Right cardiac atrium (tissue), 5 donors: ENCODE data around the gene CAPZB. TPM values are rescaled to one million over a fixed set of nuclear protein-coding genes. Genes with fewer than 3 reads are reported as not detected.

Experiments
- ATAC-seq, 2 donors: fragments of 200-7000 bp; cut with Tn5 transposase; one replicate each; pipeline versions ENCODE4 v1.8.0 to v1.9.1; 2020; ENCODE audit warnings: moderate library complexity in 2 of 2, mild to moderate bottlenecking in 1 of 2
- DNase-seq, 3 donors: peaks; one replicate each; pipeline ENCODE4 v3.0.0-alpha.2; 2020
- H3K27ac ChIP-seq: one replicate; pipeline ENCODE4 v1.5.1; 2013; ENCODE audit warnings: mild to moderate bottlenecking, low read length, control low read depth, moderate library complexity
- H3K27me3 ChIP-seq: one replicate; pipeline ENCODE4 v1.6.1; 2013; ENCODE audit not compliant: control insufficient read depth, insufficient read depth
- H3K4me1 ChIP-seq: one replicate; pipeline ENCODE4 v1.6.1; 2013; ENCODE audit warnings: low read length; ENCODE audit not compliant: control insufficient read depth, insufficient read depth
- H3K4me3 ChIP-seq: one replicate; pipeline ENCODE4 v1.5.1; 2013; ENCODE audit warnings: low read length, control low read depth
- H3K9me3 ChIP-seq: one replicate; pipeline ENCODE4 v1.6.1; 2013; ENCODE audit warnings: low read length; ENCODE audit not compliant: control insufficient read depth
- WGBS: extraction: QIAGEN DNeasy Blood & Tissue Kit; methylation state at CpG from one replicate; pipeline ENCODE4 v1.1.7; 2013; 5-methylcytosine and 5-hydroxymethylcytosine counted together
- intact Hi-C, 4 donors: fragments of 100-400 bp; cut with DNase I; formaldehyde crosslinking; loops; one replicate each; pipeline versions ENCODE4 v1.11.0 to v1.14.0; 2022 to 2023
- polyA plus RNA-seq: library from polyadenylated mRNA; stranded (reverse); fragments of 200-250 nt; gene quantifications from one replicate; pipeline ENCODE4 v1.2.3, GENCODE V29; 2013
- total RNA-seq, 4 donors: library from RNA; stranded (reverse); fragmentation: NEBNext Ultra II Directional; extraction: Animal tissue kit (Norgen Biotek cat#: 25700); gene quantifications; one replicate each; pipeline ENCODE4 v1.2.1, GENCODE V29; 2021
- donor health status: healthy with polysubstance abuse.
- donor health status: DM: no; HTN: yes; CAD: no.
- donor health status: DM: no; HTN: no; CAD: no.
- donor health status: DM: no; HTN: yes; CAD: no; lungs with severe emphysema.
- donor health status: DM: yes; HTN: yes; CAD: no.

The CAPZB gene
- total and polyA plus RNA-seq, 5 donors = 226 to 255 (median 228) TPM

DNA sequence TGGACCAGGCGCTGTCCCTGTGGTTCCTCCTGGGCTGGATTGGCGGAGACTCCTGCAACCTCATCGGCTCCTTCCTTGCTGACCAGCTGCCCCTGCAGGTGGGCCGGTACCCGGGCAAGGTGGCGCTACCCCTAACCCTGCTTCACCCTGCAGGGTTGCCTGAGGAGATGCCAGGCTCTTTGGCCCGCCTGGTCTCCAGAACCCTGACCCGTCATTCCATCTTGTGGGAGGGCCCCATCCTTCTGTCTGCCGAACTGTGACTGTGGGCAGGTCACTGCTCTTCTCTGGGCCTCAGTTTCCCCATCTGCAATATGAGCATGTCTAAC lies 160.7 kb downstream of the CAPZB start:
- intact Hi-C loops = no loop called here
- no peaks in the 10 kb centered on the region for H3K9me3 ChIP-seq
- no peak overlapping the region for H3K4me3 ChIP-seq
- no peak for DNase-seq
- WGBS = 97% methylated on average over 9 of the region's 9 CpGs
- no peaks in the 10 kb centered on the region for H3K27me3 ChIP-seq
- no peak for ATAC-seq
- no peak overlapping the region for H3K27ac ChIP-seq
- no peaks in the 10 kb centered on the region for H3K4me1 ChIP-seq

DNA sequence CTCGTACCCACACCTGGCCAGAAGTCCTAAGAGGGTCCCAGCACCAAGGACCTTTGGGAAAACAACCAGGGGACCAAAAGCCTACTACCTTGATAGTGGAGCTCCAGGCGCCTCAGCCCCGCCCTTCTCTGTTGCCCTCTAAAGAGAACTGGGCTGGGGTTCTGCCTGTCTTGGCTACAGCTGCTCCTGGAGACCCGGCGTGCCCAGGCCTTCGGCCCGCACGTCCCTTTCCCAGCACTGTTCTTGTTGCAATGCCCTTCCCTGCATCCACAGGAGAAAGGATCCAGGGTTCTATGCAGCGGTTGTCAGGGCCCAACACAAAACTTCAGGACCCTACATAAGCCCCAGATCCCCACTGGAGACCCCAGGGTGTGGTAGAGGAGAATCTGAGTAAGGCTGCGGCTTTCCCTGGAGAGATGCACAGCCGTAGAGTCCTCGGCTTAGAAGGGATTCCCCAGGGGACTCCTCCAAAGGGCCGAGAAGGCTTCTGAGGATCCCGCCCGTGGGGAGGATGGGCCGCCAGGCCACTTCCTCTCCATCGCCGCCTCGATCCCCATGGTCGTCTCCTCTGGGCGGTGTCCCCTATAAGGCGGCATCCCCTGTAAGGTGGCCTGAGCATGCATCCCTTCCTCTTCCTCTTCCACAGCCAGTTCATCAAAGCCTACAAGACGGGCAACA lies 161.2 kb downstream of the CAPZB start:
- Histone ChIP-seq H3K27me3 (no peaks in the 10 kb centered on the region), H3K27ac (no peak overlapping the region), H3K9me3 (no peaks in the 10 kb centered on the region), H3K4me1 (no peaks in the 10 kb centered on the region), H3K4me3 (no peak overlapping the region)
- WGBS = 90% methylated on average over 23 of the region's 23 CpGs
- intact Hi-C loops = no loop called here
- DNase-seq (no peak), ATAC-seq (no peak)

GRCh38 chr1:19322481-19322880 lies 162.9 kb downstream of the CAPZB start:
- H3K27ac ChIP-seq = no peak overlapping the region
- 70% methylated on average over 10 of the region's 10 CpGs for WGBS
- intact Hi-C loops = no loop called here
- no peak for ATAC-seq
- H3K4me1 ChIP-seq = no peaks in the 10 kb centered on the region
- no peaks in the 10 kb centered on the region for H3K27me3 ChIP-seq
- no peaks in the 10 kb centered on the region for H3K9me3 ChIP-seq
- H3K4me3 ChIP-seq = no peak overlapping the region
- no peak for DNase-seq

DNA sequence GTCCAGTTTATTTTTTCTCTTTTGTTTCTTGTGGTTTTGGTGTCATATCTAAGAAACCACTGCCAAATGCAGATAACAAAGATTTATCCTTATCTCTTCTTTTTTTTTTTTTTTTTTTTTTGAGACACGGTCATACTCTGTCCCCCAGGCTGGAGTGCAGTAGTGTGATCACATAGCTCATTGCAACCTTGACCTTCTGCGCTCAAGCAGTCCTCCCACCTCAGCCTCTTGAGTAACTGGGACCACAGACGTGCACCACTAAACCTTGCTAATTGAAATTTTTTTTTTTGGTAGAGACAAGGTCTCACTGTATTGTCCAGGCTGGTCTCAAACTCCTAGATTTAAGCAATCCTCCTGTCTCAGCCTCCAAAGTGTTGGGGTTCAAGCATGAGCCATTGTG lies 164.3 kb downstream of the CAPZB start:
- WGBS = 93% methylated on average over 3 of the region's 3 CpGs
- intact Hi-C loops = no loop called here
- DNase-seq (no peak), ATAC-seq (no peak)
- H3K27me3 ChIP-seq = no peaks in the 10 kb centered on the region
- no peaks in the 10 kb centered on the region for H3K4me1 ChIP-seq
- no peaks in the 10 kb centered on the region for H3K9me3 ChIP-seq
- no peak overlapping the region for H3K4me3 ChIP-seq
- H3K27ac ChIP-seq = no peak overlapping the region

GRCh38 chr1:19319196-19319595 lies 166.1 kb downstream of the CAPZB start:
- Histone ChIP-seq H3K27ac (no peak overlapping the region), H3K27me3 (no peaks in the 10 kb centered on the region), H3K4me3 (no peak overlapping the region), H3K9me3 (no peaks in the 10 kb centered on the region), H3K4me1 (no peaks in the 10 kb centered on the region)
- WGBS = 86% methylated on average over 3 of the region's 3 CpGs
- DNase-seq (no peak), ATAC-seq (no peak)
- intact Hi-C loops = no loop called here

- WGBS = 81% methylated on average over 13 of the region's 13 CpGs
- DNase-seq = no peak
- H3K4me1 ChIP-seq = no peaks in the 10 kb centered on the region
- no peak for ATAC-seq
- H3K4me3 ChIP-seq = no peak overlapping the region
- H3K9me3 ChIP-seq = no peaks in the 10 kb centered on the region
- H3K27me3 ChIP-seq = no peaks in the 10 kb centered on the region
- intact Hi-C loops = no loop called here
- H3K27ac ChIP-seq = no peak overlapping the region
These were observed 168.0 kb downstream of the CAPZB start for GRCh38 chr1:19317126-19317910.

- H3K4me1 ChIP-seq = no peaks in the 10 kb centered on the region
- intact Hi-C loops = no loop called here
- WGBS = 71% methylated on average over 17 of the region's 17 CpGs
- no peak for DNase-seq
- no peak for ATAC-seq
- H3K9me3 ChIP-seq = no peaks in the 10 kb centered on the region
- no peaks in the 10 kb centered on the region for H3K27me3 ChIP-seq
- H3K27ac ChIP-seq = no peak overlapping the region
- no peak overlapping the region for H3K4me3 ChIP-seq
These were observed 169.8 kb downstream of the CAPZB start for GRCh38 chr1:19315378-19316198.

DNA sequence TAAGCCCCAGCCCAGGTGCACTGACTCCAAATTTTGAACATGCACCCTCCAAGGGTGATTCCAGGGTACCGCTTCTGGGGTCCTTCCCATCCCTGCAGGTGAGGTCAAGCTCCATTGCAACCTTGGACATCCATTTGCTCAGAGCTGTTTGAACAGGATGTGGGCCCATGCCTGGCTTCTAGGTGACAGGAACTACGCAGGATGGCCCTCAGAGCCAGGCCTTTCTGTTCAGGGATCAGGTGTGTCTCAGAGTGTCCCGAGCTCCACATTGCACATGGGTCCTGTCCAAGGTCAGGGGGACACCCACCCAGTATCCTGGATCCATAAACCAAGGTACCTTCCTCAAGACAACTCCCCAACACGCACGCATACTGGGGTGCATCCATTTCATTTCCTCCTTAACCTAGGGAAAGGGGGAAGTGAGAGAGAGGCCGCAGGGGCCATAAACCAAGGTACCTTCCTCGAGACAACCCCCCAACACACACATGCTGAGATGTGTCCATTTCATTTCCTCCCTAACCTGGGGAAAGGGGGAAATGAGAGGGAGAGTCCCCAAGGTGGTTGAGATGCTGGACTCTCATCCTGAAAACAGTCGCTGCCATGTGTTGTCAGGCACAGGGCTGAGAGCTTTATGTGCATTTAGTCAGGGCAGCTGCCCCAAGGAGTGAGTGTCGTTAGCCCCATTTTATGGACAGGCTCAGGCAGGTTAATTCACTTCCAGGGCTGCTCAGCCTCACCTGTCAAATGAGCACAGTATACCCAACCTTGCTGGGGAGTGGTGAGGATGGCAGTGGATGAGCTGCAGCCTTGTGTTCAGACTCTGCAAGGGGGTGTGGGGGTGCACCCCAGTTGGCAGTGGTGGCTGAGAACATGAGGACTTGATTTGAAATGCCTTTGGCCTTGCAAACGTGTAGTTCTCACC lies 171.1 kb downstream of the CAPZB start:
- no peak for DNase-seq
- H3K9me3 ChIP-seq = no peaks in the 10 kb centered on the region
- 89% methylated on average over 10 of the region's 10 CpGs for WGBS
- H3K27ac ChIP-seq = no peak overlapping the region
- ATAC-seq = no peak
- intact Hi-C loops = no loop called here
- H3K4me1 ChIP-seq = no peaks in the 10 kb centered on the region
- no peak overlapping the region for H3K4me3 ChIP-seq
- no peaks in the 10 kb centered on the region for H3K27me3 ChIP-seq

DNA sequence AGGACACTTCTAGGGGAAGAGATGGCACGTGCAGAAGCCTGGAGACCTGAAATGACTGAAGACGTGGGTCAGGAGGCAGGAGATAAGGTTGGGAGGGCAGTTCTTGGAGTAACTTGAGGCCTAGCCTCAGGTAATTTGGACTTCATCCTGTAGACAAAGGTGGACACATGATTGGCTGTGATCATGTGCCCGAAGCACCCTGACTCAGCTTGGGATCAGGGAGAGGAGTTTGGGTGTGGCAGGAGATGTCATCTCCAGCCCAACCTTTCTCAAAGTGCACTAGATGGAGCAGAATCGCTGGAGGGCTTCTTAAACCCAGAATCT lies 171.7 kb downstream of the CAPZB start:
- 88% methylated on average over 4 of the region's 4 CpGs for WGBS
- Histone ChIP-seq H3K4me3 (no peak overlapping the region), H3K9me3 (no peaks in the 10 kb centered on the region), H3K27me3 (no peaks in the 10 kb centered on the region), H3K27ac (no peak overlapping the region), H3K4me1 (no peaks in the 10 kb centered on the region)
- ATAC-seq = no peak
- no peak for DNase-seq
- intact Hi-C loops = no loop called here

DNA sequence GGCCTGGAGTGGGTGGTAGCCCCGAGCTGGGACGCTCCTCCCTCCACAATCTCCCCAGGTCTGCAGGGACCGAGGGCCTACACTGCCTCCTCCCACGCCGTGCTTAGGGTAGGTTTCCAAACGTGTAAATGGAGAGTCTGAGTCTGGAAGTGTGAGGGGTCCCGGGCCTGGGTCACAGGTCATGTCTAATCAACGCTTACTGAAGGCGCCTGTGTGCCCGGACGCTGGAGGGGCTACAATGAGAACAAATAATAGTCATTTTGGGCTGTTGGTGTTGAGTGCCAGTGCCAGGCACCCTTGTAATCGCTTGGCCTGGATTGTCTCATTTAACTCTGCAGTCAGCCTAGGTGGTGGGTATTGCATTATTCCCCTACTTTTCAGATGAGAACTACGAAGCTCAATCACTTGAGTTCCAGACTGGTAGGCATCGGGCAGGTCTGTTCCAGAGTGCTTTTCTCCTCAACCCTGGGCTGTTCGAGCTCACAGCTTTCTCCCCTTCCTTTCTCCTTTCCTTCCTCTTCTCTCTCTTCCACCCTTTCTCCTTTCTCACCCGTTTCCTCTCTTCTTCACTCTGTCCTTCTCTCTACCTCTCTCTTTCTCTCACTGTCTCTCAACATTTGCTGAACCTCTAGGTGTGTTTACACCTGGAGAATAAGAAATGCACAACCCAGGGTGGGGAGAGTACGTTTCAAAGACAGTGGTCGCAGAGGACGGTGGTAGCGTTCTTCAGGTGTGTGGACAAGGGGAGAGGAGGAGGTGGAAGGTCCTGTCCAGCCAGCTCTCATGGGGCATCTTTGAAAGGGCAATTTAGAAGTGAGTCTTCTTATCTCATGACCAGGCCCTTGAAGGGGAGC lies 172.3 kb downstream of the CAPZB start:
- WGBS = 35% methylated on average over 20 of the region's 20 CpGs
- DNase-seq = no peak

More for the DNA sequence above, 172.3 kb downstream of the CAPZB start:
- H3K4me3 ChIP-seq = peak overlapping the region; percentile 65
- no peaks in the 10 kb centered on the region for H3K4me1 ChIP-seq
- peak overlapping the region; percentile 69 for H3K27ac ChIP-seq
- ATAC-seq = no peak
- no peaks in the 10 kb centered on the region for H3K27me3 ChIP-seq
- no peaks in the 10 kb centered on the region for H3K9me3 ChIP-seq
- intact Hi-C loops = no loop called here
